Putamen (tissue), 1 donor: ENCODE results near the gene IFNGR2.
"Not testable (repeated sequence)": the region's sequence is repeated elsewhere in the genome, so short reads cannot be mapped to it uniquely, and the experiment has no call there.

Experiments
- DNase-seq: peaks from one replicate; pipeline ENCODE4 v3.0.0-alpha.2; 2016; ENCODE audit warnings: low spot score

Gene IFNGR2

GRCh38 chr21:33437140-33437539, 33.9 kb downstream of the IFNGR2 start:
- no peak for DNase-seq

GRCh38 chr21:33441489-33442477, 38.6 kb downstream of the IFNGR2 start:
- no peak for DNase-seq

- no peak for DNase-seq
These were observed 40.0 kb downstream of the IFNGR2 start for GRCh38 chr21:33443194-33443593.

- DNase-seq = no peak
These were observed 41.3 kb downstream of the IFNGR2 start for GRCh38 chr21:33444499-33444898.

- not testable (repeated sequence) for DNase-seq
These were observed 43.4 kb downstream of the IFNGR2 start for GRCh38 chr21:33446620-33447019.

GRCh38 chr21:33449616-33450015, 46.4 kb downstream of the IFNGR2 start:
- no peak for DNase-seq

GRCh38 chr21:33451634-33452071, 48.4 kb downstream of the IFNGR2 start:
- DNase-seq = no peak

- DNase-seq = no peak
These were observed 49.1 kb downstream of the IFNGR2 start for GRCh38 chr21:33452362-33452761.

- no peak for DNase-seq
These were observed 52.7 kb downstream of the IFNGR2 start for GRCh38 chr21:33455686-33456446.

GRCh38 chr21:33458861-33459260, 55.6 kb downstream of the IFNGR2 start:
- no peak for DNase-seq

- no peak for DNase-seq
These were observed 58.5 kb downstream of the IFNGR2 start for GRCh38 chr21:33461538-33462250.

- DNase-seq = not testable (repeated sequence)
These were observed 66.0 kb downstream of the IFNGR2 start for GRCh38 chr21:33469183-33469582.

GRCh38 chr21:33470701-33471100, 67.5 kb downstream of the IFNGR2 start:
- DNase-seq = no peak

GRCh38 chr21:33473344-33473743, 70.1 kb downstream of the IFNGR2 start:
- DNase-seq = no peak

GRCh38 chr21:33477066-33477465, 73.9 kb downstream of the IFNGR2 start:
- no peak for DNase-seq

- DNase-seq = no peak
These were observed 75.0 kb downstream of the IFNGR2 start for GRCh38 chr21:33478182-33478581.

- peak; percentile 25 for DNase-seq
These were observed 75.9 kb downstream of the IFNGR2 start for GRCh38 chr21:33478935-33479678.

GRCh38 chr21:33479679-33480480, 76.7 kb downstream of the IFNGR2 start, which contains the start of gene TMEM50B:
Gene TMEM50B (minus strand): TSS chr21:33479974. CDS start chr21:33468885, 11,089 bp downstream.
- DNase-seq = peak; percentile 97

GRCh38 chr21:33480481-33481103, 77.4 kb downstream of the IFNGR2 start:
- peak; percentile 23 for DNase-seq
